Rectal smooth muscle tissue (tissue), 1 donor: Measurements from ENCODE around the gene CPED1.

Source experiments
- H3K27ac ChIP-seq: one replicate; pipeline ENCODE4 v1.7.0; 2013; ENCODE audit warnings: low read depth, low read length, inconsistent platforms
- H3K27me3 ChIP-seq: one replicate; pipeline ENCODE4 v1.7.0; 2013; ENCODE audit warnings: low read length; ENCODE audit not compliant: control insufficient read depth, insufficient read depth
- H3K36me3 ChIP-seq: one replicate; pipeline ENCODE4 v1.7.0; 2013; ENCODE audit warnings: low read length; ENCODE audit not compliant: control insufficient read depth, insufficient read depth
- H3K4me1 ChIP-seq: one replicate; pipeline ENCODE4 v1.7.0; 2013; ENCODE audit warnings: low read length; ENCODE audit not compliant: control insufficient read depth, insufficient read depth
- H3K4me3 ChIP-seq: one replicate; pipeline ENCODE4 v1.7.0; 2013; ENCODE audit warnings: low read length
- H3K9ac ChIP-seq: one replicate; pipeline ENCODE4 v1.7.0; 2013; ENCODE audit warnings: low read length

CPED1 gene

GRCh38 chr7:121077165-121077630 is 88.7 kb downstream of the CPED1 start:
- Histone ChIP-seq H3K36me3 (no peaks in the 10 kb centered on the region), H3K4me1 (peaks cover 2% of the 10 kb centered on the region)

GRCh38 chr7:121078701-121079227 is 90.3 kb downstream of the CPED1 start:
- H3K36me3 ChIP-seq = no peaks in the 10 kb centered on the region
- no peaks in the 10 kb centered on the region for H3K27me3 ChIP-seq
- no peak overlapping the region for H3K9ac ChIP-seq
- peaks cover 2% of the 10 kb centered on the region for H3K4me1 ChIP-seq
- no peak overlapping the region for H3K27ac ChIP-seq
- no peak overlapping the region for H3K4me3 ChIP-seq

More at GRCh38 chr7:121077165-121077630, 88.7 kb downstream of the CPED1 start:
- H3K9ac ChIP-seq = no peak overlapping the region
- H3K27me3 ChIP-seq = no peaks in the 10 kb centered on the region
- no peak overlapping the region for H3K27ac ChIP-seq
- no peak overlapping the region for H3K4me3 ChIP-seq

GRCh38 chr7:121079425-121080169 is 91.1 kb downstream of the CPED1 start:
- Histone ChIP-seq H3K9ac (no peak overlapping the region), H3K36me3 (no peaks in the 10 kb centered on the region), H3K4me3 (no peak overlapping the region), H3K27ac (no peak overlapping the region), H3K27me3 (no peaks in the 10 kb centered on the region), H3K4me1 (peaks cover 2% of the 10 kb centered on the region)

DNA sequence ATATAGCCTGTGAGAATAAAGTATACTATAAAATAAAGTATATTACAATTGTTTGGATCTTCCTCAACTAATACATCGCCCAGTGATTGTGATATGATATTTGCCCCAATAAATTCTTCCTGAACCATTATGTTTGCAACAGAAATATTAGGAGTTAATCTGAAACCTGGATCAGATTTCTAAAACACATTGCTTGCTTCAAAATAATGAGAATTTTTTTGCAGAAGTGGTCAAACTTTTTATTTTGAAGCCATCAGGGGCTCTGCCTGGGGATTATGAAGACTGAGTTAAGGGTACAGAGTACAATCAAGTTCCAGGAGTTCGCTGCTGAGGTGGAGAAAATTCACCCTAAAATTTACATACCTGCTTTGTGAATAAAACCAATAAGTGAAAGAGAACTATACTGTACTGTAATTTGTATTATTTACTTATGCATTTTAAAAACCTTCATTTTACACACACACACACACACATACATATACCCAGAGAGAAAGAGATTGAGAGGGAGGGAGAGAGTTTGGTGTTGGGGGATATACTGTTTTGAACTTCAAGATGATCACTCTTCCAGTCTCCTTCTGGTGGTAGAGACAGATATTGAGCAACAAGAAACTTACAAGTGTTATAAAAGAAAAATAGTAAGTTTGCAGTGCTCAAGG is 91.9 kb downstream of the CPED1 start:
- no peak overlapping the region for H3K4me3 ChIP-seq
- H3K36me3 ChIP-seq = no peaks in the 10 kb centered on the region
- no peaks in the 10 kb centered on the region for H3K27me3 ChIP-seq
- peaks cover 4% of the 10 kb centered on the region for H3K4me1 ChIP-seq
- H3K27ac ChIP-seq = no peak overlapping the region
- H3K9ac ChIP-seq = no peak overlapping the region

DNA sequence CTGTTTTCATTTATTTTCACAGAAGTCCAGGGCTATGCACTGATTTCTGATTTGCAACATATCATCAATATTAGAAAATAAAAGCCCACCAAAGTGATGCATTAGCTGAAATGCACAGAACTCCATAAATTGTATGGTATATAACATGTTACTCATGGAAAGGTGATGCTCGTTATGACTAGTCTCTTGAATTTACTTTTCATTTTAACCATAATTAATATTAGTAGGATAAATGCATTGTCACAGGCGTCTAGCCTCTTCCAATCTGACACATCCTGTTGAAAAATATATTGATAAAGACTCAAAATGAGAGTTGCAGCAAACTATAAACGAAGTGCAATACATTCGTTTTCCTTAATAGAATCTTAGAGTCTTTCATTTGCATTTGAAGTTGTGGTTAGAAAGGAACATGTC is 92.4 kb downstream of the CPED1 start:
- Histone ChIP-seq H3K27me3 (no peaks in the 10 kb centered on the region), H3K4me1 (peaks cover 8% of the 10 kb centered on the region), H3K9ac (no peak overlapping the region), H3K36me3 (no peaks in the 10 kb centered on the region), H3K27ac (no peak overlapping the region), H3K4me3 (no peak overlapping the region)

- Histone ChIP-seq H3K4me3 (no peak overlapping the region), H3K9ac (no peak overlapping the region), H3K36me3 (no peaks in the 10 kb centered on the region), H3K4me1 (peaks cover 13% of the 10 kb centered on the region), H3K27ac (no peak overlapping the region), H3K27me3 (no peaks in the 10 kb centered on the region)
Measured at GRCh38 chr7:121081327-121081936, 92.9 kb downstream of the CPED1 start.

DNA sequence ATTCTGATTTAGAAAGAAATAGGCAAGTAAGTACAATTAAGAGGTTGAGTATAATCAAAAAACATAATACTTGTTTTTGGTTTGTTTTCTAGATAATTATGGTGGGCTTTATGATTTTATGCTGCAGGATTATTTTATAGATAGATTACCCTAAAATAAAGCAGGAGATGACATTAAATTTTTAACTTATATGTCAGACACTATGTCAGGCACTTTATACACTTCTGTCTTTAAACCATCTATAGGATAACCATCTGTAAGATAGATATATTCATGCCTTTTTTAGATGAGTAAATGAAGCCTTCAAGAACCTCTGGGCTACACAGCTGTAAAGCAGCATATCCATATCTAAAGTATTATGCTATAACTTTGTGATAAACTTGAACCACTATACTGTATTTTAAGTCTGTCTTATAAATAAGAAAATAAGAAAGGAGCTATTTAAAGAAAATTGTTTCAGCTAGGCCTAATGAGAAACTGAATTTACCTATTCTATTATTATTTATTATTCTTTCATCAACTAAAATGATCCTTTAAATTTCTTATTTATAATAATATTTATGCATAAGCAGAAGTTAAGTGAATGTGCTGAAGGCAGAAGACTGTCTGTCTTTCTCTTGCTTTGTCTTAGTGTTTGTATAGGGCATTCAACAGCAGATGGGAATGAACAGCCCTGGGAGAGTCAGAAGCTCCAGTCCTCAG is 94.0 kb downstream of the CPED1 start:
- Histone ChIP-seq H3K4me1 (peaks cover 15% of the 10 kb centered on the region), H3K27ac (no peak overlapping the region), H3K27me3 (no peaks in the 10 kb centered on the region), H3K36me3 (no peaks in the 10 kb centered on the region), H3K9ac (no peak overlapping the region), H3K4me3 (no peak overlapping the region)

DNA sequence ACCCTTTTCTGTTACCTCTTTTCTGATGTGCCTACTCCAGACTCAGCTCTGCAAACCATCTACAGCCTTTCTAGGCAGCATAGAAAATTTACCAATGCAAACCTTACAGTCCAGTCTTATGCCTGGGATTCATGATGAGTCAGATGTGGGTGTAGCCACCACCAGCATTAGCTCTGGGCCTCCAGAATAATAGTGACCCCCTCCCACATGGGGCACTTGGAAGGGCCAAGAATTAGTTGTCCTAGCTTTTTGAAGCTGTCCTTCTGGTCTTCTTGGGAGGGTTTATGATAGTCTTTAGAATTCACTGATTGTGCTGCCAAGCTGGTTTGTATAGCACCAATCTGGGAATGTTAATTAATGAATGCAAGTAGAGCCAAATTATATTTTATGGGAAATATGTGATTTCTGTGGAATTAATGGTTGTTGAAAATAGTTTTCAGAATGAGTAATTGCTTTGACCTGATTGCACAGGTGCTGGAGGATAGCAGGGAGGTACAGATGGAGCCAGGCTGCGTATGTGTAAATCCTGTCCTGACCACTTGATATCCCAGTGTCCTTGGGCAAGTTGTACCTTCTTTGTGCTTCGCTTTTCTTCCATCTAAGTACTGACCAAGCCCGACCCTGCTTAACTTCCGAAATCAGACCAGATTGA is 94.8 kb downstream of the CPED1 start:
- H3K27ac ChIP-seq = no peak overlapping the region
- no peaks in the 10 kb centered on the region for H3K27me3 ChIP-seq
- no peak overlapping the region for H3K9ac ChIP-seq
- H3K4me3 ChIP-seq = no peak overlapping the region
- no peaks in the 10 kb centered on the region for H3K36me3 ChIP-seq
- H3K4me1 ChIP-seq = peaks cover 15% of the 10 kb centered on the region

DNA sequence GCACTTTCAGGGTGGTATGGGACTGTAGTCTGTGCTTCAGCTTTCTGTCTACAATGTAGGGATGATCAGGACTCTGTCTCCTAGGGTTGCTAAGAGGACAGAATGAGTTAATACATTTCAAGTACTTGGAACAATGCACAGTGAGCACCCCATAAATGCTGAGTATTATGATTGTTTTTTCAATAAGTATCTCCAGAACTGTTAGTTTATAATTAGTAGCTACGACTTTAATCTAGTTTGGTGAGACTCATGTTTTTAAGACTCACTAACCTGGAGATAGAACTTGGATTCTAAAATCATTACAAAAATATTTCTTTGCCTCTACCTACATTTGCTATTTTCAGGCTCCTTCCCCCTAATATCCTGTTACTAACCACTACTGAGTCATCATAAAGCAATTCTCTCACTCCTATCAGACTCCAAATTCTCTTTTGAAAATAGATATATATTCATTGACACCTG is 95.3 kb downstream of the CPED1 start:
- peaks cover 15% of the 10 kb centered on the region for H3K4me1 ChIP-seq
- H3K9ac ChIP-seq = no peak overlapping the region
- no peak overlapping the region for H3K4me3 ChIP-seq
- no peak overlapping the region for H3K27ac ChIP-seq
- no peaks in the 10 kb centered on the region for H3K27me3 ChIP-seq
- no peaks in the 10 kb centered on the region for H3K36me3 ChIP-seq

- Histone ChIP-seq H3K36me3 (no peaks in the 10 kb centered on the region), H3K4me3 (no peak overlapping the region), H3K27ac (no peak overlapping the region), H3K4me1 (peaks cover 15% of the 10 kb centered on the region), H3K27me3 (no peaks in the 10 kb centered on the region), H3K9ac (no peak overlapping the region)
Measured at GRCh38 chr7:121084256-121084655, 95.7 kb downstream of the CPED1 start.

GRCh38 chr7:121084748-121085336 is 96.3 kb downstream of the CPED1 start:
- H3K4me3 ChIP-seq = no peak overlapping the region
- H3K4me1 ChIP-seq = peaks cover 15% of the 10 kb centered on the region
- H3K27me3 ChIP-seq = no peaks in the 10 kb centered on the region
- no peak overlapping the region for H3K9ac ChIP-seq
- peak overlapping the region; percentile 30 for H3K27ac ChIP-seq
- H3K36me3 ChIP-seq = no peaks in the 10 kb centered on the region
